Hepatocyte (in vitro differentiated cells): ENCODE results near the gene PRKAR1B.

Experiments used
- CTCF ChIP-seq: fragments of 200-600 bp; sonication (generic); IDR thresholded peaks from 2 replicates; pipeline ENCODE4 v1.5.1; 2016; ENCODE audit warnings: antibody characterized with exemption, mild to moderate bottlenecking; ENCODE audit not compliant: poor library complexity
- EZH2 ChIP-seq: fragments of 200-600 bp; sonication (generic); IDR thresholded peaks from 2 replicates; pipeline ENCODE4 v1.6.1; 2016; ENCODE audit warnings: antibody characterized with exemption, mild to moderate bottlenecking, borderline replicate concordance
- EZH2phosphoT487 ChIP-seq: fragments of 200-600 bp; sonication (generic); IDR thresholded peaks from one replicate; pipeline ENCODE4 v1.6.1; 2018; ENCODE audit warnings: antibody characterized with exemption, mild to moderate bottlenecking, low read depth, moderate library complexity; ENCODE audit not compliant: unreplicated experiment, severe bottlenecking

GRCh38 chr7:657565-658119 lies 69.4 kb downstream of the PRKAR1B start:
- TF ChIP-seq CTCF (no peak), EZH2 (no peak), EZH2phosphoT487 (no peak)
